MM.1S (cell line): ENCODE measurements around the gene CNPY2.

ENCODE experiments used
- EZH2 ChIP-seq: fragments of 300-600 bp; sonication (generic); optimal IDR thresholded peaks from 2 replicates; pipeline ENCODE3; 2017; ENCODE audit warnings: low read depth, mild to moderate bottlenecking, antibody characterized with exemption, low read length, mixed read lengths
- EZH2phosphoT487 ChIP-seq: fragments of 300-600 bp; sonication (generic); IDR thresholded peaks from 2 replicates; pipeline ENCODE4 v1.6.1; 2018; ENCODE audit warnings: antibody characterized with exemption, low read length
- TF ChIP-seq, protein P1 (sequence below): fragments of 300-600 bp; sonication (generic); IDR thresholded peaks from 2 replicates; pipeline ENCODE4 v1.5.1; 2016; ENCODE audit warnings: antibody characterized with exemption, low read length, mixed read lengths

DNA sequence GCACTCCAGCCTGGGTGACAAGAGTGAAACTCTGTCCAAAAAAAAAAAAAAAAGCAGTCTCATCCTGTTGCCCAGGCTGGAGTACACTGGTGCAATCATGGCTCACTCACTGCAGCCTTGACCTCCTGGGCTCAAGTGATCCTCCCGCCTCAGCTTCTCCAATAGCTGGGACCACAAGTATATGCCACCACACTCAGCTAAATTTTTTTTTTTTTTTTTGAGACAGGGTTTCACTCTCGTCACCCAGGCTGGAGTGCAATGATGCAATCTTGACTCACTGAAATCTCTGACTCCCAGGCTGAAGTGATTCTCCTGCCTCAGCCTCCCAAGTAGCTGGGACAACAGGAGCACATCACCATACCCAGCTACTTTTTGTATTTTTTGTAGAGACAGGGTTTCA is 5.2 kb upstream of the CNPY2 start:
- TF ChIP-seq, protein P1, sequence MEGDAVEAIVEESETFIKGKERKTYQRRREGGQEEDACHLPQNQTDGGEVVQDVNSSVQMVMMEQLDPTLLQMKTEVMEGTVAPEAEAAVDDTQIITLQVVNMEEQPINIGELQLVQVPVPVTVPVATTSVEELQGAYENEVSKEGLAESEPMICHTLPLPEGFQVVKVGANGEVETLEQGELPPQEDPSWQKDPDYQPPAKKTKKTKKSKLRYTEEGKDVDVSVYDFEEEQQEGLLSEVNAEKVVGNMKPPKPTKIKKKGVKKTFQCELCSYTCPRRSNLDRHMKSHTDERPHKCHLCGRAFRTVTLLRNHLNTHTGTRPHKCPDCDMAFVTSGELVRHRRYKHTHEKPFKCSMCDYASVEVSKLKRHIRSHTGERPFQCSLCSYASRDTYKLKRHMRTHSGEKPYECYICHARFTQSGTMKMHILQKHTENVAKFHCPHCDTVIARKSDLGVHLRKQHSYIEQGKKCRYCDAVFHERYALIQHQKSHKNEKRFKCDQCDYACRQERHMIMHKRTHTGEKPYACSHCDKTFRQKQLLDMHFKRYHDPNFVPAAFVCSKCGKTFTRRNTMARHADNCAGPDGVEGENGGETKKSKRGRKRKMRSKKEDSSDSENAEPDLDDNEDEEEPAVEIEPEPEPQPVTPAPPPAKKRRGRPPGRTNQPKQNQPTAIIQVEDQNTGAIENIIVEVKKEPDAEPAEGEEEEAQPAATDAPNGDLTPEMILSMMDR, result no peak
- no peak for TF ChIP-seq EZH2
- no peak for TF ChIP-seq EZH2phosphoT487
